ENCODE results near the gene UBE2E3.

- TF ChIP-seq, protein P1, sequence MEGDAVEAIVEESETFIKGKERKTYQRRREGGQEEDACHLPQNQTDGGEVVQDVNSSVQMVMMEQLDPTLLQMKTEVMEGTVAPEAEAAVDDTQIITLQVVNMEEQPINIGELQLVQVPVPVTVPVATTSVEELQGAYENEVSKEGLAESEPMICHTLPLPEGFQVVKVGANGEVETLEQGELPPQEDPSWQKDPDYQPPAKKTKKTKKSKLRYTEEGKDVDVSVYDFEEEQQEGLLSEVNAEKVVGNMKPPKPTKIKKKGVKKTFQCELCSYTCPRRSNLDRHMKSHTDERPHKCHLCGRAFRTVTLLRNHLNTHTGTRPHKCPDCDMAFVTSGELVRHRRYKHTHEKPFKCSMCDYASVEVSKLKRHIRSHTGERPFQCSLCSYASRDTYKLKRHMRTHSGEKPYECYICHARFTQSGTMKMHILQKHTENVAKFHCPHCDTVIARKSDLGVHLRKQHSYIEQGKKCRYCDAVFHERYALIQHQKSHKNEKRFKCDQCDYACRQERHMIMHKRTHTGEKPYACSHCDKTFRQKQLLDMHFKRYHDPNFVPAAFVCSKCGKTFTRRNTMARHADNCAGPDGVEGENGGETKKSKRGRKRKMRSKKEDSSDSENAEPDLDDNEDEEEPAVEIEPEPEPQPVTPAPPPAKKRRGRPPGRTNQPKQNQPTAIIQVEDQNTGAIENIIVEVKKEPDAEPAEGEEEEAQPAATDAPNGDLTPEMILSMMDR (IDR thresholded peaks at IDR 0.05) = no peak
- no peak for TF ChIP-seq POLR2A (IDR thresholded peaks at IDR 0.05)
Measured at GRCh38 chr2:181021199-181021789, 40.9 kb downstream of the UBE2E3 start.
